Measurements from ENCODE around the gene ZSCAN18.

Gene ZSCAN18

DNA sequence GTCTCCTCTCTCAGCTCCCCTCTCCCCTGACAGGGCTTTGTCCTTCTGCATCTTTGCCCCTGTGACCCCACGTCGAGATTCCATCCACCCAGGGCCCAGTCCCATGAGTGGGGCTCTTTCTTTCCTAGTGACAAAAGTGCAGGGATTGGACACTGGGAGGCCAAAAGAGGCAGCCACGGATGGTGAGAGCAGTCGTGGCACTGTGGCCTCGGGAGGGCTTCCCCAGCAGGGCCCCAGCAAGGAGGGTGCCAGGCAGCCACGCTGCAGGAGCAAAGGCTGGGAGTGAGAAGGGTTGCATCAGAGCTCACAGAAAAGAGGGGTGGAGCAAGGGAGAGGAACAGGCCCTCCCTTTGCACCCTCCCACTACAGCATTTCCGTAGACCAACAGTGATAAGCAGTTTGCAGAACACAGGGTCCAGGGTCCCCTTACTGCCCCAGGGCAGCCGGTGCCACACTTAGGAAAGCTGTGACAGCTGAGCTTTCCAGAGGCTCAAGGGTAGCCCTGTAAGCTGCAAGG, 59.3 kb downstream of the ZSCAN18 start:
- no peak overlapping the region for H3K4me2 ChIP-seq (ENCODE audit: low read depth, low read length, poor library complexity, severe bottlenecking)
- no peak overlapping the region for H2AFZ ChIP-seq (ENCODE audit: low read length)
- TF ChIP-seq EZH2phosphoT487 (IDR thresholded peaks at IDR 0.05; ENCODE audit: borderline replicate concordance), result no peak
- TF ChIP-seq, protein P1, sequence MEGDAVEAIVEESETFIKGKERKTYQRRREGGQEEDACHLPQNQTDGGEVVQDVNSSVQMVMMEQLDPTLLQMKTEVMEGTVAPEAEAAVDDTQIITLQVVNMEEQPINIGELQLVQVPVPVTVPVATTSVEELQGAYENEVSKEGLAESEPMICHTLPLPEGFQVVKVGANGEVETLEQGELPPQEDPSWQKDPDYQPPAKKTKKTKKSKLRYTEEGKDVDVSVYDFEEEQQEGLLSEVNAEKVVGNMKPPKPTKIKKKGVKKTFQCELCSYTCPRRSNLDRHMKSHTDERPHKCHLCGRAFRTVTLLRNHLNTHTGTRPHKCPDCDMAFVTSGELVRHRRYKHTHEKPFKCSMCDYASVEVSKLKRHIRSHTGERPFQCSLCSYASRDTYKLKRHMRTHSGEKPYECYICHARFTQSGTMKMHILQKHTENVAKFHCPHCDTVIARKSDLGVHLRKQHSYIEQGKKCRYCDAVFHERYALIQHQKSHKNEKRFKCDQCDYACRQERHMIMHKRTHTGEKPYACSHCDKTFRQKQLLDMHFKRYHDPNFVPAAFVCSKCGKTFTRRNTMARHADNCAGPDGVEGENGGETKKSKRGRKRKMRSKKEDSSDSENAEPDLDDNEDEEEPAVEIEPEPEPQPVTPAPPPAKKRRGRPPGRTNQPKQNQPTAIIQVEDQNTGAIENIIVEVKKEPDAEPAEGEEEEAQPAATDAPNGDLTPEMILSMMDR (conservative IDR thresholded peaks at IDR 0.05; ENCODE audit: low read length), result no peak
- H3K4me3 ChIP-seq (ENCODE audit: low read length, poor library complexity, severe bottlenecking), result no peak overlapping the region
- no peaks in the 10 kb centered on the region for H3K9me2 ChIP-seq (replicated peaks; ENCODE audit: low read depth, low read length)
- no peaks in the 10 kb centered on the region for H3K36me3 ChIP-seq (ENCODE audit: insufficient read depth, low read length)
- no peaks in the 10 kb centered on the region for H3K79me2 ChIP-seq (ENCODE audit: insufficient read depth, low read length)
- no peaks in the 10 kb centered on the region for H3F3A ChIP-seq (ENCODE audit: low read depth)
- H3K4me1 ChIP-seq (ENCODE audit: insufficient read depth, low read length, poor library complexity, severe bottlenecking), result no peaks in the 10 kb centered on the region
- no peak overlapping the region for H3K9ac ChIP-seq (ENCODE audit: low read depth, low read length, poor library complexity, severe bottlenecking)
- peaks cover 29% of the 10 kb centered on the region; the same call in 1 of the 2 replicates for H3K9me3 ChIP-seq (ENCODE audit: insufficient read depth, low read depth, low read length)
- H3K27me3 ChIP-seq (ENCODE audit: insufficient read depth, low read length, poor library complexity, severe bottlenecking), result no peaks in the 10 kb centered on the region
- no peaks in the 10 kb centered on the region for H4K20me1 ChIP-seq (ENCODE audit: insufficient read depth, low read length, poor library complexity, severe bottlenecking)

DNA sequence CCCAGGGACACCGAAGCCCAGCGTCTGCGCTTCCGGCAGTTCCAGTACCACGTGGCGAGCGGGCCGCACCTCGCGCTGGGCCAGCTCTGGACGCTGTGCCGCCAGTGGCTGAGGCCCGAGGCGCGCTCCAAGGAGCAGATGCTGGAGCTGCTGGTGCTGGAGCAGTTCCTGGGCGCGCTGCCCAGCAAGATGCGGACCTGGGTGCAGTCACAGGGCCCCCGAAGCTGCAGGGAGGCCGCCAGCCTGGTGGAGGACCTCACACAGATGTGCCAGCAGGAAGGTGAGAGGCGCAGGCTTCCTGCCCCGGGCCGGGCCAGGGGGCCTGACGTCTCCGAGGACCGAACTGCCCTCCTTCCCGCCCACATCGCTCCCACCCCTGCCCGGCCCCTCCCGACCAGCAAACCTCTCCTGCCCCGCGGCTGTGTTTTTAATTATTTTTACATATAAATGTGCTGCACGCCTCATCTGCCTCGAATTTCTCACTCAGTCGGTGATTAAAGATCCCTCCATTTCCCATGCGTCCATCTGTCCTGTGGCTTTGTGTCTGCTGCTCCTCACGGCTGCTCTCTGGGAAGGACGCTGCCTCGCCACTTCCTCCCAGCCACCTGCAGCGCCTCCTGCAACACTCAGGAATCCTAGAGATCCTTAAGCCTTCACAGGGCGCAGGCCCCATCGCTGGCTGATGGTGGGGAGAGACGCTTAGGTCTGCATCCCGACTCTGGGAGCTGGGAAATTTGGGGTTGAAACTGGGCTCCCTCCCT, 59.9 kb downstream of the ZSCAN18 start:
- Histone ChIP-seq H3K4me3 (ENCODE audit: low read length, poor library complexity, severe bottlenecking) (no peak overlapping the region), H3K9ac (ENCODE audit: low read depth, low read length, poor library complexity, severe bottlenecking) (no peak overlapping the region), H3K79me2 (ENCODE audit: insufficient read depth, low read length) (no peaks in the 10 kb centered on the region), H3K4me1 (ENCODE audit: insufficient read depth, low read length, poor library complexity, severe bottlenecking) (no peaks in the 10 kb centered on the region), H3K27me3 (ENCODE audit: insufficient read depth, low read length, poor library complexity, severe bottlenecking) (no peaks in the 10 kb centered on the region), H3F3A (ENCODE audit: low read depth) (no peaks in the 10 kb centered on the region), H3K9me2 (replicated peaks; ENCODE audit: low read depth, low read length) (no peaks in the 10 kb centered on the region), H4K20me1 (ENCODE audit: insufficient read depth, low read length, poor library complexity, severe bottlenecking) (no peaks in the 10 kb centered on the region), H3K4me2 (ENCODE audit: low read depth, low read length, poor library complexity, severe bottlenecking) (no peak overlapping the region), H3K9me3 (ENCODE audit: insufficient read depth, low read depth, low read length) (peaks cover 25% of the 10 kb centered on the region; the same call in 1 of the 2 replicates), H2AFZ (ENCODE audit: low read length) (no peak overlapping the region), H3K36me3 (ENCODE audit: insufficient read depth, low read length) (no peaks in the 10 kb centered on the region)
- TF ChIP-seq, protein P1 (conservative IDR thresholded peaks at IDR 0.05; ENCODE audit: low read length), result no peak
- TF ChIP-seq EZH2phosphoT487 (IDR thresholded peaks at IDR 0.05; ENCODE audit: borderline replicate concordance), result no peak

DNA sequence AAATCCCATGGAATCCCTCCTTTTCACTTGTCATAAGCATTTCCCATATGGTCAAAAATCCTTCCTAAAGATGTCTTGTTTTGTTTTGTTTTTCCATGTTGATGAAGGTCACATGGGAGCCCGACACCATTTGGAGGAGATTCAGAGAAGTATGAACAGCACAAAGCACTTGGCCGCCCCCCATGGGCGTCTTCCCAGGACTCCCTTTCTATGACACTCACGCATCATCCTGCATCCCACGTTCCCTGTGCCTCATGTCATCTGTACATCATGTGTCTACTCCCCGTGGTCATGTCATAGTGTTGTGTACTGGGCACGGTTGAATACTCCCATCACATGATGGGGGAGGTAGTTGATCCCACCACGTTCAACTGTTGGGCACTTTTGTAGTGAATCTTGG, 62.2 kb downstream of the ZSCAN18 start:
- no peak overlapping the region for H3K9ac ChIP-seq (ENCODE audit: low read depth, low read length, poor library complexity, severe bottlenecking)
- no peaks in the 10 kb centered on the region for H3K9me2 ChIP-seq (replicated peaks; ENCODE audit: low read depth, low read length)
- no peak overlapping the region for H3K4me3 ChIP-seq (ENCODE audit: low read length, poor library complexity, severe bottlenecking)
- TF ChIP-seq, protein P1 (conservative IDR thresholded peaks at IDR 0.05; ENCODE audit: low read length), result no peak
- no peak for TF ChIP-seq EZH2phosphoT487 (IDR thresholded peaks at IDR 0.05; ENCODE audit: borderline replicate concordance)
- H3K9me3 ChIP-seq (ENCODE audit: insufficient read depth, low read depth, low read length), result peaks cover 17% of the 10 kb centered on the region; the same call in 1 of the 2 replicates
- H2AFZ ChIP-seq (ENCODE audit: low read length), result no peak overlapping the region
- H3F3A ChIP-seq (ENCODE audit: low read depth), result no peaks in the 10 kb centered on the region
- H3K36me3 ChIP-seq (ENCODE audit: insufficient read depth, low read length), result no peaks in the 10 kb centered on the region
- H3K4me2 ChIP-seq (ENCODE audit: low read depth, low read length, poor library complexity, severe bottlenecking), result no peak overlapping the region
- no peaks in the 10 kb centered on the region for H3K4me1 ChIP-seq (ENCODE audit: insufficient read depth, low read length, poor library complexity, severe bottlenecking)
- H3K27me3 ChIP-seq (ENCODE audit: insufficient read depth, low read length, poor library complexity, severe bottlenecking), result no peaks in the 10 kb centered on the region
- H3K79me2 ChIP-seq (ENCODE audit: insufficient read depth, low read length), result no peaks in the 10 kb centered on the region
- H4K20me1 ChIP-seq (ENCODE audit: insufficient read depth, low read length, poor library complexity, severe bottlenecking), result no peaks in the 10 kb centered on the region
